NCI-H2171 treated with DMSO at 0.1 percent for 48 hours (cell line): ENCODE results near the gene TULP1.
"Not testable (repeated sequence)": the region's sequence is repeated elsewhere in the genome, so short reads cannot be mapped to it uniquely, and the experiment has no call there.

Source experiments
- DNase-seq: peaks from one replicate; lab custom pipeline; 2025; lab: John Stamatoyannopoulos, UW

TULP1 gene

DNA sequence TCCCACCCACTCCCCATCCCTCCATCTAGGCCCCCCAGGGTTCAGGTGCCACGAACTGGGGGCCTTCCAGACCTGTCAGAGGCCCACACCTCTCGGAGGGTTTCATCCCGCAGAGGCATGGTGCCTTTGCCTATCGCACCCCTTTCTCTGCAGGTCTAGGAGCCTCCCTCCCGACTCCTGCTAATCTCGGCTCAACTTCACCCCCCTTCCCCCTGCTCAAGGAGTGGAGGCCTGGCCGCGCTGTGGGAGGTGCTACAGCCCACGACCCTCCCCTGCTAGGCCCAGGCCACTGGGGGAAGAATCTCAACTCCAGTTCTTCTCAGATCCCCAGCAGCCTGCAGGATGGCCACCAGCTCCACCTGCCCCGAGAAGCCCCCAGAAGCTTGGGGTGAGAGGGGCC is at the start of gene TULP1:
Gene TULP1, minus strand, starts transcription at position 157 of the 400 bp plus-strand sequence. Its CDS starts 38 bp downstream, at position 119.
- DNase-seq, result no peak

DNA sequence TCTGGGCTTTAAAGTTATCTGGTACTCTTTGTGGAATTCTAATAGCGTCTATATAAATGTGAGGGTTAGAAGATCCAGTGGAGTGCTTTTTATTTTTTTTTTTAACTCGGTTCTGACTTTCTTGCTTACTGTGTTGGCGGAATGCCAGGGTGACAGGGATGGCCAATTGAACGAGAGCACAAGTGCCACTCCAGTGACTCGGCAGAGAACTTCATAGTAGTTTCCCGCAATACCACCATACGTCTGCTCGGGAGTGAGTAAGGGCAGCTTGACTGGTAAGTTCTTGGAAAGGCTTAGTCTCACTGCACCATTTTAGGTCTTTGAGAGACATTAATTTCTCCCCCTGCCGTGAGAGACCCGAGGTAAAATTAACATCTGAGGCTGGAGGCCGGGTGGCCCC is 49.4 kb upstream of the TULP1 start:
- DNase-seq, result peak; percentile 33

DNA sequence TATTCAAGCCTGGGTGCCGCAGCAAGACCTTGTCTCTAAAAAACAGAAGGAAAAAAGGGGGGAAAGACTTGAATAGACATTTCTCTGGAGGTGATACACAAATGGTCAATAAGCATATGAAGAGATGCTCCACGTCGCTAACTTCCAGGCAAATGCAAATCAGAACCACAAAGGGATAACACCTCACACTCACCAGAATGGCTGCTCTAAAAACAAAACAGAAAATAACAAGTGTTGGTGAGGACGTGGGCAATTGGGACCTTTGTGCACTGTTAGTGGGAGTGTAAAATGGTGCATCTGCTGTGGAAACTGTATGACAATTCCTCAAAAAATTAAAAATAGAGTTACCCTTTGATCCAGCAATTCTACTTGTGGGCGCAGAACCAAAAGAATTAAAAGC is 48.4 kb upstream of the TULP1 start:
- DNase-seq, result no peak

DNA sequence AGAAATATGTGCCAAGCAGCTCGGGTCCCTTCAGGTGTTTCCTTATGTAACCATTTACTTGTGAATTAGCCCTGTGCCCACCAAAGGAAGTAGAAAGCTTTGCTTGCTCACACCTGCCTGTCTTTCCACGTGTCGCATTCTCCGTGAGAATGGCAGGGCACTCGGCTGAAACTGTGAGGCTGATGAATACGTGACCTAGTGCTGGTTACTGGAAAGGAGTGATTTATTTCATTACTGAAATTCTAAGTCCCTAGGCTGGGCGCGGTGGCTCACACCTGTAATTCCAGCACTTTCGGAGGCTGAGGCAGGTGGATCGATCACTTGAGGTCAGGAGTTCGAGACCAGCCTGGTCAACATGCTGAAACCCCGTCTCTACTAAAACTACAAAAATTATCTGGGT is 45.9 kb upstream of the TULP1 start:
- DNase-seq, result no peak

DNA sequence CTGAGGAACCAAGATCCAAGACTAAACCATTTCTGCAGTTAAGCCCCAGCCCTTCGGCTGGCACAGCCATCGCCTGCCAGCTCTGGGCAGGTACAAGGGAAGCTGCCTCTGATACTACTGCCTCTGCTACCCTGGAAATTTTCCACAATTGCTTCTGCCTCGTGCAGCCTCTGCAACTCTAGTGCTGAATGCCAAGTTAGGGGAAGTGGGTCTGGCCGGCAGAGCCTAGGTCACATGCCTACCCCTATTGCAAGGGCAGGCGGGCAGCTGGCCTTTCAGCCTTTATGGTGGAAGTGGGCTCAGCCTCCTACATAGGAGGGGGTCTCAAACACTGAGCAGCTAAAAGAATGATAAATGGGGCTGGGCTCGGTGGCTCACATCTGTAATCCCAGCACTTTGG is 44.5 kb upstream of the TULP1 start:
- DNase-seq, result no peak

DNA sequence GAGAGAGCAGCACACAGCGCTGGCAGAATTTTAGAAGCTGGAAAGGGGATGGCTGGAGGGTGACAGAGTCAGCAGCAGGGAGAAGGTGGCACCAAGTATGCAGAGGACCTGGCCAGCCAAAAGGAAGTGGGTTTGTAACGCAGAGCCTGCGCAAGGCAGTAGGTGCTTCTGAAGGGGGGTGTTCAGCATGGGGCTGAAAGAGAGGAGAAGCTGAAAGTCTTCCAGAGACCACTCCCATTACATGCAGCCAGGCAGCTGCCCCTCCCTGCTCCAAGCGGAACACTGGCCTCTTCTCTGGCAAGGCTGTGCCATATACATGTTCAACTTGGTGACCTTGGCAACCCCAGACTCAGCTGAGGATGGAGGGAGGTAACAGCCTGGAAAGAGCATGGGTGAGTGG is 42.1 kb upstream of the TULP1 start:
- no peak for DNase-seq

DNA sequence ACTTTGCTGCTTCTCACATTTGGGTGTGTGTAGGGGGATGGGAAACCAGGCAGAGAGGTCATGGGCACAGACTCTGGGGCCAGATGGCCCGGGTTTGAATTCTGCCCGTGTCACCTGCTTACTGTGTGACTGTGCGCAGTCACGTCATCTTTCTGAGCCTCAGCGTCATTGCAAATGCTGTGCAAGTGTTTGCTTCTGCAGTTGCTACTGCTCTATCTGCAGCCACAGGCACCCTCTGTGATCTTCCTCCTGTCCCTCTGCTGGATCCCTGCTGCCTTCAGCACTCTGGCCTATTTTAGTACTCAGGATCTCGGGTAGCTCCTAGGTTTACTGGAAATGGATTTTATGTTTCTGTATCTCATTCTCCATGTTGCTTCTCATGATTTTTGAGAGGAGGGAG is 40.6 kb upstream of the TULP1 start:
- DNase-seq, result no peak

DNA sequence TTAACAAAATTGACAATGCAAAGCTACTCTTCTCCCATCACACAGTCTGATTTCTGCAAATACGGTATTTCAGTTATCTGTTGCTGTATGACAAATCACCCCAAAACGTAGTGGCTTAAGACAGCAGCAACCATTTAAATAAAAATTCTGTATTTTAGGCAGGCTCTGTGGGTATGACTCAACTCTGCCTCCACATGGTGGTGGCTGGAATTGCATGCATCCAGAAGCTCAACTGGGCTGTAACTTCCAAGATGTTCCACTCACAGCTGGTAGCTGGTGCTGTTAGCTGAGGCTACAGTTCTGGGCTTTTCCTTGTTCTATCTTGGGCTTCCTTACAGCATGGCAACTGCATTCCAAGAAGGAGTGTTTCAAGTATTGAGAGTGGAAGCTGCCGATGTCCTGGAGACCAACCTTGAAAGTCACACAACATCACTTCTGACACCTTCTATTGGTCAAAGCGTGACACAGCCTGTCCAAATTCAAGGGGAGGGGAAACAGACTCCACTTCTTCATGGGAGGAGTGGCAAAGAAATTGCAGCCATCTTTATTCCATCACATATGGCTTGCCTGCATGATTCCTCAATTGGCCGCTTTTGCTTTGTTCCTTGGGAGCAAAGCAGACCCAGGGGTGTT is 39.7 kb upstream of the TULP1 start:
- no peak for DNase-seq

DNA sequence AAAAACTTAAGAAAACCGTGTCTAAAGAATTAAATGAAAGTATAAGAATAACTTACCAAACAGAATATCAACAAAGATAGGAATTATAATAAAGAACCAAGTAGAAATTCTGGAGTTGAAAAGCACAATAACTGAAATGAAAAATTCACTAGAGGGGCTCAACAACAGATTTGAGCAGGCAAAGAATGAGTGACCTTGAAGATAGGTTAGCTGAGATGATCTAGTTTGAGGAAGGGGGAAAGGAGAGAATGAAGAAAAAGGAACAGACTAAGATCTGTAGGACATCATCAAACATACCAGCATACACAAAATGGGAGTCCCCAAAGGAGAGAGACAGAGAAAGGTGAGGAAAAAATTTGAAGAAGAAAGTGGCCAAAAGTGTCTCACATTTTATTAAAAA is 37.7 kb upstream of the TULP1 start:
- no peak for DNase-seq

DNA sequence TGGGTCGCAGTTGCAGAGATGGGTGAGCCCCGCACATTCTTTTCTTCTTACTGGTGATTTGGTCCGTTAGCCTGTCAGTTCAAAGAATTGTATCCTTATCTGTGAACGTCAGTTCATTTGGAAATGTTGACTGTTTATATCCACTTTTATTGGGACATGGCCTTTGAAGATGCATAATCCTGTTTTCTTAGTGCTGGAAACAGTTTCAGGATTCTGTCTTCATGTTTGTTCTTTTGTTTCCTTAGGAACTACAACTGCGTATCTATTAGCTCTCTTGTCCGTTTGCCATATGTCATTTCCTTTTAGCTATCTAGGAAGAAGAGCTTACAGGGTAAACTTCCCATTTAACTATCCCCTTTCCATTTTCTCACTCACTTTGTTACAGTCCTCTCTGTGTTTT is 35.0 kb upstream of the TULP1 start:
- no peak for DNase-seq

DNA sequence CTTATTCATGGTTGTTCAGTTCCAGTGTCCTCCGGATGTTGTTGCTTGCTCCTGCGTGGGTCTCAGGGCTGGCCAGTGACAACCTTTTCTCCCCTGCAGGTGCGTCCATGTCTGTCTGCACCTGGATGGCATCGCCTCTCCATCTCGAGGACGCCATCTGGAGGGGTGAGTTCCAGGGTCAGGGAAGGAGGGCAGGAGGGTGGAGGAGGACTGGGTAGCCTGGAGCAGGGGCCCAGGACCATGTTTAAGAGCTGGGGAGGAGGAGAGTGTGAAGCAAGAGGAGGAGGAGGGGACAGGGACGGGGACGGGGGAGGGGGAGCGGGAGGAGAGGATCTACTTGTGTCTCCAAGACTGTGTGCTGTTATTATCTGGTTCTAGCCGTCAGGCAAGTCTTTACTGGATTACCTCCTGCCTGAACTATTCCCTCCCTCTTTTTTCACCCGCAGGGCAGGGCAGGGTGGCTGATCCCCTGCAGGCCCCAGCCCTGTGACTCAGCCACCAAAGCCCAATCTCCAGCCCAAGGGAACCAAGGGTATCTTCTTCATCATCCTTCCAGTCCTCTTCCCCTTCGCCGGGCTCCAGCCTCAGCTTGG is 32.2 kb upstream of the TULP1 start:
- no peak for DNase-seq

DNA sequence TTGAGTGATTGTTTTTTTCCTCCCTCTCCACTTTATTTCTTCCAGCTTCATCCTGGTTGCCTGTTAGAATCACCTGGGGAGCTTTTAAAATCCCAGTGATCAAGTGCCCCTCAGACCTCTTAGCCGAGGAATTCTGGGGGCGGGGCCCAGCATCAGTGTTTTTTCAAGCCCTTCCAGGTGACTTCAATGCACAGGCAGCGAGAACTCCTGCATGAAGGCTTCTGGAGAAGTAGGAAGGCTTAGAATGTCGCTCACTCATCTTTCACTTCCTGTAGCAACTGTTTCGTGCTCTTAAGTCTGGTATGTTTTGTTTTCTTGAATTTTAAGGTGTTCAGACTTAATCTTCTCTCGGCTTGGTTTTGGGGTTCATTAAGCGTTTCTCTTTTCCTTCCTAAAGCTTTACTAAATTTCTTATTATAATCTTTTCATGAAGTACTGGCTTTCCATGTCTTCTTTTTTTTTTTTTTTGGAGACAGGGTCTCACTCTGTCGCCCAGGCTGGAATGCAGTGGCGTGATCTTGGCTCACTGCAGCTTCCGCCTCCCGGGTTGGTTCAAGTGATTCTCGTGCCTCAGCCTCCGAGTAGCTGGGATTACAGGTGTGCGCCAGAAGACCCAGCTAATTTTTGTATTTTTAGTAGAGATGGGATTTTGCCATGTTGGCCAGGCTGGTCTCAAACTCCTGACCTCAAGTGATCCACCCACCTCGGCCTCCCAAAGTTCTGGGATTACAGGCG is 30.9 kb upstream of the TULP1 start:
- DNase-seq, result no peak

DNA sequence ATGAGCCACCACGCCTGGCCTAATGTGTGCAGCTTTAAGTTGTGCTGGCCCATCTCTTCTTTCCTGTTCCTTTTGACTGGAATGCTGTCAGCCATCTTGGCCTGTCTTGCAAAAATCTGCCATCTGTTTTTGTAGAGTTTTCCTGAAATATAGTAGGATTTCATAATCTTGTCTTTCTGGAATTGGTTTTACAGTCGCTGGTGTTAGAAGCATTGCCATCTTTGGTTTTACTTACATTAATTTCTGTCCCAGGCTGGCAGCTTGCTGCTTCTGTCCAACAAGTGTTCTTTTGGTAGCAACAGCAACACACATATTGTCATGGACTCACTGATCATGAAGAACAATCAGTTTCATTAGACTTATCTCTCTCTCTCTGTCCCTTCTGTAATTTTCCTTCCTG is 29.1 kb upstream of the TULP1 start:
- DNase-seq, result no peak

DNA sequence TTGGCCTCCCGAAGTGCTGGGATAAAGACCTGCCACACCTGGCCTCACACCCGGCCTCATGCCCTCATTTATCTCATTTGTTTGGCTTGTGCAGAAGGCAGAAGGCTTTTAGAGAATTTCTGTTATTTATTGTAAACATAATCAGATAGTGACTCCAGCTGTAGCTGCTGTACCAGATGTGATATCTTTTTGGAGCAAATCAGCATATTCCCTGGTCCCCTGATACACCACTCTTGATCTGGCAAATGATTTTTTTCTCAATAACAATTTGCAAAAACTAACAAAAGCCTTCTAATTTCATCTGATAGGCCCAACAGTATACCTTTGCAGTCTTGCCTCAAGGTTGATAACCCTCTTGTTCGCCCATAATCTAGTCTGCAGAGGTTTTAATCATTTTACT is 26.5 kb upstream of the TULP1 start:
- DNase-seq, result no peak

DNA sequence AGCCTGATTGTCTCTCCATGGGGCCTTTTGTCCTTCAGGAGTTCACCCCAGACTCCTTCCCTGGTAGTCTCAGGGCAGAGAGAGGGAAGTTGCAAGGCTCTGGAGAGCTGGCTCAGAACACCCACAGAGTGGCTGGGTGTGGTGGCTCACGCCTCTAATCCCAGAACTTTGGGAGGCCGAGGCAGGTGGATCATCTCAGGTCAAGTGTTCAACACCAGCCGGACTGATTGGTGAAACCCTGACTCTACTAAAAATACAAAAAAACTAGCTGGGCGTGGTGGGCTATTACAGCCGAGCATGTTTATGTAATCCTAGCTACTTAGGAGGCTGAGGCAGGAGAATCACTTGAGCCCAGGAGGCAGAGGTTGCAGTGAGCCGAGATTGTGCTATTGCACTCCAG is 23.2 kb upstream of the TULP1 start:
- not testable (repeated sequence) for DNase-seq

DNA sequence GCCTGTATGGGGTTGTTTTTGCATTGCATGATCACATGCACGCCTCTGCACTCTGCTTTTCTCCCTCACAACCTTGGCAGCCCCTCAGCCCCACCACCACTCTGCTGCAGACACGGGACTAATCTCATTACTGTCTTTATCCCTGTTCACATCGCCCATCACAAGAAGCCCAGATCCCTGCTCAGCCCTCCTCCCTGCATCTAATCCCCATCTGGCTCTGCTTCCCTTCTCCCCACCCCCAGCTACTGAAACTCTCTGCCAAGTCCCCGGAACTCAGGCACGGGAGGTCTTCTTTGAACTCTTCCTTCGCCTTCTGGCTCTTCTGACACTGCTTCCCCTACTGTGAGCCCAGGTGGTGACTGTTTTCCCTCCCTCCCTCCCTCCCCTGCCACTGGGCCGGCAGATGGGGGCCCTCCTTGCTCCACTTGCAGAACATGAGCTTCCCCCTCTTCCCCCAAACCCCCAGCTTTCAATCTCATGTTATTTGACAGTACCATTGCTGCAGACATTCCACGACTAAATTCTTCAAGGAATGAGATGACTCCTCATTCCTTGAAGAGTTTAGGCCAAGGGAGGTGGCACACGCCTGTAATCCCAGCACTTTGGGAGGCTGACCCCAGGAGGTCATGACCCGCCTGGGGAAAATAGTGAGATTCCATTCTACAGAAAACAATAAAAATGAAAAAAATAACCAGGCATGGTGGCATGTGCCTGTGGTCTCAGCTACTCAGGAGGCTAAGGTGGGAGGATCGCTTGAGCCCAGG is 21.9 kb upstream of the TULP1 start:
- DNase-seq, result peak; percentile 99

DNA sequence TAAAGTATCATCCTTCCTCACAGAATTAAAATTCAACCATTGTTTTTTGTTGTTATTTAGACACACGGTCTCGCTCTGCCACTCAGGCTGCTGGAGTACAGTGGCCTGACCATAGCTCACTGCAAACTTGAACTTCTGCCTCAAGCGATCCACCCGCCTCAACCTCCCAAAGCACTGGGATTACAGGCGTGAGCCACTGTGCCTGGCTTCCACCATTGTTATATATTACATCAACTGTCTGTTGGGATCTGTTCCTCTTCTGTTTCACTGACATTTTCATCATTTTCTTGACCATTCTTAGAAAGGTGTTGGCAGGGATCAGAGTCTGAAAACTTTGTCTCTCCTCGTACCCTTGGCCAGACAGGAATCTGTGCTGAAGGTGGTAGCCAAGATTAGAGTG is 21.3 kb upstream of the TULP1 start:
- DNase-seq, result no peak

DNA sequence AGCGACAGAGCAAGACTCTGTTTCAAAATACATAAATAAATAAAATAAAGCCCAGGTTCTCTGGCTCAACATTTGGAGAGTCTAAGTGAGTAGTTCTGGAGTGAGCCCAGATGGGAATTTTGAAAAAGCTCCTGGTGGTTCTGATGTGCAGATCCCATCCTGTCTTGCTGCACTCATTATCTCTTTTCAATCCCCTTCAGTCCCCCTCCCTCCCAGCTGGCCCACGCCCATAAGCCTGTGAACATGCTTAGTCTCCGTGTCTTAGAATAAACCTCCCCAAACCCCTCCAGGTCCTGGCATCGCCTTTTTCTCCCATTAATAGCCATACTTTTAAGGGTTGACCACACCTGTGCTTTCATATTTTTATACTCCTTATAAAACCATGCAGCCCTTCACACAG is 19.4 kb upstream of the TULP1 start:
- DNase-seq, result no peak

DNA sequence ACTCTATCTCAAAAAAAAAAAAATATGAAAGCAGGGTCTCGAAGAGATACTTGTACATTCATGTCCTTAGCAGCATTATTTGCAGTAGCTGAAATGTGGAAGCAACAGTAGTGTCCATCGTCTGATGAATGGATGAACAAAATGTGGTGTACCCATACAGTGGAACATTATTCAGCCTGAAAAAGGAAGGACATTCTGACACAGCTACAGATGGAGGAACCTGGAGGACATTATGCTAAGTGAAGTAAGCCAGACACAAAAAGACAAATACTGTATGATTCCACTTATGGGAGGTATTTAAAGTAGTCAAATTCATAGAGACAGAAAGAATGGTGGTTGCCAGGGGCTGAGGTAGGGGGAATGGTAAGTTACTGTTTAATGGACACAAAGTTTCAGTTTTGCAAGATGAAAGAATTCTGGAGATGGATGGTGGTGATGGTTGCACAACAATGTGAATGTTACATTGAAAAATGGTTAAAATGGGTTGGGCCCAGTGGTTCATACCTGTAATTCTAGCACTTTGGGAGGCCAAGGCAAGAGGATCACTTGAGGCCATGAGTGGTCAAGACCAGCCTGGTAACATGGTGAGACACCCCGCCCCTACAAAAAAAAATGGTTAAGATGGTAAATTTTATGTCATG is 11.8 kb upstream of the TULP1 start:
- DNase-seq, result no peak

DNA sequence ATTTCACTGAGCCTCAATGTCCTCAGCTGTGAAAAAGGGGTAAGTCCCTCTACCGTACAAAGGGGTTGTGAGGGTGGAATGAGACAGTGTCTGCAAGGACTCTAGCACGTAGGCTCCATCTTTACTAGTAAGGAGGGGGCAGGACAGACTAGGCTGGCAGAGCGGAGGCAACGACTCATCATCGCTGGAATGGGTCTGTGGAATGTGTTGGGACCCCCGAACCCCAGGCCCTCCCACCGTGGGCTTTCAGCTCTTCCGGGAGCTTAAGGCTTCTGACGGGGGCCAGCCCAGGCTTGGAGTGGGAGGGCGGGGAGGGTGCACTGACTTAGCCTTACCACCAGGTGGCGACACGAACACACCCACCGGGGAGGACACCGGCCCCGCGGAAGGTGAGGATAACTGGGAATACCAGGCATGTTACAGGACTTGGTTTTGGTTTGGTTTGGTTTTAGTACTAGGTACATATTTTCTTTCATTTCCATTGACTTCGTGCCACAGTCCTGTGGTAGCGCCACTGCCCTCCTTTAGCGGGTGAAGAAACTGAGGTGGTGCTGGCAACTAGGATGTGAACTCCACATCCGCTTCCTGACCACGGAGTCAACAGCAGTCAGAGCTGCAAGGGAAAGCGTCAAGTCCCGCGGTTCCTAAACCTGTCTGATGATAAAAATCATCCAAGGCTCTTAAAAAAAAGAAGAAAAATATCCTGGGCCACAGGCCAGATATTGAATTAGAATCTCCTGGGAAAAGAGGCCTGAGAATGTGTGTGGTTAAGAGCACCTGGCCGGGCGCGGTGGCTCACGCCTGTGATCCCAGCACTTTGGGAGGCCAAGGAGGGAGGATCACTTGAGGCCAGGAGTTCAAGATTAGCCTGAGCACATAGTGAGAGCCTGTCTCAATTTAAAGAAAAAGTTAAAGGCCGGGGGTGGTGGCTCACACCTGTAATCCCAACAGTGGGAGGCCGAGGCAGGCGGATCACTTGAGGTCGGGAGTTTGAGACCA is 10.3 kb upstream of the TULP1 start:
- peak; percentile 72 for DNase-seq

DNA sequence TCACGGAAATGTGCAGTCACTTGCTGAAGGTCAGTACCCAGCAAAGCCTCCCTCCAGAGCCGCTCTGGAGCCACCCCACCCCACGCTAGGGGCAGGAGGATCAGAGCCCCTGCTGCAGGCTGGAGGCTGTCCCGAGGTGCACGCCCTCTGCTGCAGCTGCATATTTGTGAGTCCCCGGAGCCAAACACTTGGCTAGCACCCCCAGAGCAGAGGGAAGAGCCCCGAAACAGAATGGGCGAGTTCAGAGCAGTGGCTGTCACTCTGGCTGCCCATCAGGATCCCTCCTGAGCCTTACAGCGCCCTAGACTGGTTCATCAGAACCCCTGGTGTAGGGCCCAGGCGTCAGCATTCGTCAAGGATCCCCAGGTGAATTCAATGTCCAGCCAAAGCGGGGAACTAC is 9.5 kb upstream of the TULP1 start:
- DNase-seq, result no peak
